Measurements from ENCODE around the gene MYADML2. TPM values are rescaled to one million over a fixed set of nuclear protein-coding genes. Genes with fewer than 3 reads are reported as not detected.

Gene MYADML2
- total and polyA plus RNA-seq, 10 donors: not detected

DNA sequence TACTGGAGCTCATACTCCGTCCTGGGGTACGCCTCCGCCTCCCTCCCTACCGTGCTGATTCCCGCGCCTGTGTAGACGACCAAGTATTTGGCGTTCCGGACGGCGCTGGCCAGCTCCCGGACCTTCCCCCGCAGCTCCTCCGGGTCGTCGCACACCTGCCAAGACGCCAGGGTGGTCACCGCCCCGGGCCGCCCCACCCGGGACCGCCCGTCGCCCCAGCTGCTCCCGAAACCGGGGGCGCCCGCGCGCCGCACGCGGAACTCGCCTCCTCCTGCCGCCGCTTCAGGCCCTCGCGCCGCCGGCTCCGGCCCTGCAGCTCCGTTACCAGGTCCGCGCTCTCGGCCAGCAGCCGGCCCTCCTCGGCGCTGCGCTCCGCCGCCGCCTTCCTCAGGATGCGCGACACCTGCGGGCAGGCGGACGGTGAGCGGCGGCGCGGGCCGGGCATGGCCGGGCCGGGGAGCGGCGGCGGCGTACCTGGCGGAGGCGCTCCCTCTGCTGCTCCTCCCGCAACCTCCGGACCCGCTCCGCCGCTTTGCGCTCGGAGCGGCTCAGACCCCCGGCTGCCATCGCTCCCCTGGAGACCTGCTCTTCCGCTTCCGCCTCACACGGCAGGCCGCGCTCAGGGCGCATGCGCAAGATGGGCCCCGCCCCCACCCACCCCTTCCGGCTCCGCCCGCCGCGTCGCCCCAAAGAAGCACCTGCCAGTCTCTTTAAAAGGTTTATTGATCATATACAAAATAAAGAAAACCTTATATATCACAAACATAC lies 29.3 kb downstream of the MYADML2 start, which contains the start of gene SIRT7:
Gene SIRT7, minus strand, starts transcription at position 612 of the 768 bp plus-strand sequence. Its CDS starts 45 bp downstream, at position 567.
- no peaks in the 10 kb centered on the region for H3K27me3 ChIP-seq (replicated peaks in 1 of 7)
- no peaks in the 10 kb centered on the region for H3K9me3 ChIP-seq
- peak within 1 kb of the TSS; percentile 70 to 99 (median 95) for H3K4me3 ChIP-seq
- H3K4me1 ChIP-seq: peaks cover 14 to 76% (median 53%) of the 10 kb centered on the region in 6 donors
- WGBS, 5 donors: 0 to 1% (median 1%) methylated on average over 24 to 94 of the region's 94 CpGs
- intact Hi-C loops (cut with DNase I; ENCODE audit: low total_unique reads): no loop called here
- peak within 1 kb of the TSS; percentile 61 to 98 (median 84) for H3K27ac ChIP-seq
- peak; percentile 94 for DNase-seq
- H3K36me3 ChIP-seq: peaks cover 2 to 71% (median 49%) of the 10 kb centered on the region in 6 donors
- TF ChIP-seq POLR2A (IDR thresholded peaks at IDR 0.05) (peak in 1 of 3 donors; percentile 78), POLR2AphosphoS5 (IDR thresholded peaks at IDR 0.05) (peak; percentile 94 to 96 (median 95))
- TF ChIP-seq, protein P1, sequence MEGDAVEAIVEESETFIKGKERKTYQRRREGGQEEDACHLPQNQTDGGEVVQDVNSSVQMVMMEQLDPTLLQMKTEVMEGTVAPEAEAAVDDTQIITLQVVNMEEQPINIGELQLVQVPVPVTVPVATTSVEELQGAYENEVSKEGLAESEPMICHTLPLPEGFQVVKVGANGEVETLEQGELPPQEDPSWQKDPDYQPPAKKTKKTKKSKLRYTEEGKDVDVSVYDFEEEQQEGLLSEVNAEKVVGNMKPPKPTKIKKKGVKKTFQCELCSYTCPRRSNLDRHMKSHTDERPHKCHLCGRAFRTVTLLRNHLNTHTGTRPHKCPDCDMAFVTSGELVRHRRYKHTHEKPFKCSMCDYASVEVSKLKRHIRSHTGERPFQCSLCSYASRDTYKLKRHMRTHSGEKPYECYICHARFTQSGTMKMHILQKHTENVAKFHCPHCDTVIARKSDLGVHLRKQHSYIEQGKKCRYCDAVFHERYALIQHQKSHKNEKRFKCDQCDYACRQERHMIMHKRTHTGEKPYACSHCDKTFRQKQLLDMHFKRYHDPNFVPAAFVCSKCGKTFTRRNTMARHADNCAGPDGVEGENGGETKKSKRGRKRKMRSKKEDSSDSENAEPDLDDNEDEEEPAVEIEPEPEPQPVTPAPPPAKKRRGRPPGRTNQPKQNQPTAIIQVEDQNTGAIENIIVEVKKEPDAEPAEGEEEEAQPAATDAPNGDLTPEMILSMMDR (IDR thresholded peaks at IDR 0.05 in 8 of 11, conservative IDR thresholded peaks at IDR 0.05 in 3 of 11): peak in 2 of 11 experiments; percentile 14 to 19

DNA sequence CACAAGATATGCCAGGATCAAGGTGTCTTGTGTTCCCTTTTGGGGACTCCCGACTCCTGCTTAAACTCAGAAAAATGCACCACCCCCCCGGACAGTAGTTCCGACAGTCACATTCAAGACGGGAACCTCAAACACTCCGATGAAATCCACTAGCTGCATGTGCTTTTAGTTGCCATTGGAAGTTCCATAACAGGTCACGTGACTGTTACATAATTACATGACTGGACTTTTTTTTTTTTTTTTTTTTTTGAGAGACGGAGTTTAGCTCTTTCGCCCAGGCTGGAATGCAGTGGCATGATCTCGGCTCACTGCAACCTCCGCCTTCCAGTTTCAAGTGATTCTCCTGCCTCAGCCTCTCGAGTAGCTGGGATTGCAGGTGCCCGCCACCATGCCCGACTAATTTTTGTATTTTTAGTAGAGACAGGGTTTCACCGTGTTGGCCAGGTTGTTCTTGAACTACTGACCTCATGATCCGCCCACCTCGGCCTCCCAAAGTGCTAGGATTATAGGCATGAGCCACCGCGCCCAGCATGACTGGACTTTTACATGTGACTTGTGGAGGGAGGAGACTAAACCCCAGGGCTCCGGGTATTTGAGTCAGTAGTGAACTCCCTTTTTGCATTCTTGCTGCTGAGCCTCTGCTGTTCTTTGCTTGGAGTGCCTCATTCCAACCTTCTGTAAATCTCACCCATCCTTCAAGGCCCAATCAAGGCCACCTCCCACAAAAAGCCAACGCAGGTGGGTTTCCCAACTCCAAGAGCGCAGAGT lies 30.6 kb downstream of the MYADML2 start:
- Histone ChIP-seq H3K9me3 (no peaks in the 10 kb centered on the region), H3K4me3 (peak overlapping the region in 6 of 8 donors; percentile 70 to 99 (median 95)), H3K27me3 (replicated peaks in 1 of 7) (no peaks in the 10 kb centered on the region), H3K36me3 (peaks cover 2 to 72% (median 49%) of the 10 kb centered on the region in 6 donors), H3K27ac (no peak overlapping the region), H3K4me1 (peaks cover 18 to 75% (median 49%) of the 10 kb centered on the region in 6 donors)
- intact Hi-C loops (cut with DNase I; ENCODE audit: low total_unique reads): no loop called here
- 75 to 85% (median 77%) methylated on average over 21 of the region's 21 CpGs for WGBS, 5 donors
- TF ChIP-seq POLR2AphosphoS5 (IDR thresholded peaks at IDR 0.05): no peak
- no peak for TF ChIP-seq POLR2A (IDR thresholded peaks at IDR 0.05)
- TF ChIP-seq, protein P1 (IDR thresholded peaks at IDR 0.05 in 8 of 11, conservative IDR thresholded peaks at IDR 0.05 in 3 of 11): no peak
- DNase-seq: no peak

DNA sequence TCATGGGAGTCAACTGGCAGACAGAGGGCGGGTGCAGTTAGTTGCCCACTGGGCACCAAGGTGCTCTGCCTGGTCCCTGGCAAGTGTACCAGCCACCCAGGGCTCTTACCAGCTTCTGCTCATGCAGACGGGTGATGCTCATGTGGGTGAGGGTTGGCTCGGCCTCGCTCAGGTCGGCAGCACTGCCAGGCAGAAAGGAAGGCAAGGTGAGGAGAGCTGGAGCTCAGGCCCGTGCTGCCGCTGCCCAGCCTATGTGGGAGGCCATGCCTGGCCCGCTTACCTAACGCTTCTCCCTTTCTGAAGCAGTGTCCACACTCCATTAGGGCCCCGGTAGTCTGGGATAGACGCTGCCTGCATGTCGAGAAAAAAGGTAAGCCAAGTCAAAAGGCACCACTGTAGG lies 31.7 kb downstream of the MYADML2 start:
- H3K27ac ChIP-seq: no peak overlapping the region
- intact Hi-C loops (cut with DNase I; ENCODE audit: low total_unique reads): no loop called here
- DNase-seq: no peak
- H3K27me3 ChIP-seq (replicated peaks in 1 of 7): no peaks in the 10 kb centered on the region
- peaks cover 21 to 70% (median 46%) of the 10 kb centered on the region in 6 donors for H3K4me1 ChIP-seq
- H3K36me3 ChIP-seq: peaks cover 2 to 61% (median 42%) of the 10 kb centered on the region in 6 donors
- H3K4me3 ChIP-seq: no peak overlapping the region
- 92 to 96% (median 94%) methylated on average over 11 to 12 of the region's 12 CpGs for WGBS, 5 donors
- no peaks in the 10 kb centered on the region for H3K9me3 ChIP-seq
- no peak for TF ChIP-seq POLR2AphosphoS5 (IDR thresholded peaks at IDR 0.05)
- no peak for TF ChIP-seq POLR2A (IDR thresholded peaks at IDR 0.05)
- TF ChIP-seq, protein P1 (IDR thresholded peaks at IDR 0.05 in 8 of 11, conservative IDR thresholded peaks at IDR 0.05 in 3 of 11): no peak
